Uterus (tissue), 2 donors: ENCODE measurements around the gene PROS1.

Experiments used
- CTCF ChIP-seq, 4 experiments: fragments of 200-600 bp in 2 of 4; fragments of 450-650 bp in 2 of 4; sonication (generic) in 2 of 4; IDR thresholded peaks; one replicate each; pipeline ENCODE4 v1.5.1; 2016 to 2019; ENCODE audit warnings: antibody characterized with exemption in 4 of 4, mild to moderate bottlenecking in 2 of 4, moderate library complexity in 1 of 4
- POLR2A ChIP-seq, 2 donors: fragments of 450-650 bp; IDR thresholded peaks; one replicate each; pipeline ENCODE4 v1.6.1; 2016; ENCODE audit warnings: antibody characterized with exemption in 2 of 2, mild to moderate bottlenecking in 1 of 2, moderate library complexity in 1 of 2

DNA sequence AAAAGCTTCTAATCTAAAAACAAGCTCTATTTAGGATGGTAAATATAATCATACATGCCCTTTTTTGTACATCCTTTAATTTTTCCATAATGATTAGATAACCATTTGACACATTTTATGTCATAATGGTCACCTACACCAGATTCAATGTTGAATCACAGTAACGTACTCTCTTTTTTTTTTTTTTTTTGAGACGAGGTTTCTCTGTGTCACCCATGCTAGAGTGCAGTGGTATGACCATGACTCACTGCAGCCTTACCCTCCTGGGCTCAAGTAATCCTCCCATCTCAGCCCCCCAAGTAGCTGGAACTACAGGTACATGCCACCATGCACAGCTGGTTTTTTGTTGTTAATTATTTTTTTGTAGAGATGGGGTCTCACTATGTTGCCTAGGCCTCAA lies 49.2 kb downstream of the PROS1 start:
- TF ChIP-seq CTCF (IDR thresholded peaks at IDR 0.05), result no peak
- TF ChIP-seq POLR2A (IDR thresholded peaks at IDR 0.05), result no peak
